Fibroblast of the conjunctiva (primary cell): ENCODE data around the gene BRSK1.
"Not testable (repeated sequence)": the region's sequence is repeated elsewhere in the genome, so short reads cannot be mapped to it uniquely, and the experiment has no call there.

ENCODE experiments used
- DNase-seq: peaks from one replicate; pipeline ENCODE4 v3.0.0-alpha.2; 2010; ENCODE audit warnings: low read depth

BRSK1 gene

GRCh38 chr19:55329791-55330190 lies 46.0 kb downstream of the BRSK1 start:
- not testable (repeated sequence) for DNase-seq

GRCh38 chr19:55333870-55334269 lies 50.1 kb downstream of the BRSK1 start:
- no peak for DNase-seq

GRCh38 chr19:55336101-55336500 lies 52.3 kb downstream of the BRSK1 start:
- DNase-seq = no peak

DNA sequence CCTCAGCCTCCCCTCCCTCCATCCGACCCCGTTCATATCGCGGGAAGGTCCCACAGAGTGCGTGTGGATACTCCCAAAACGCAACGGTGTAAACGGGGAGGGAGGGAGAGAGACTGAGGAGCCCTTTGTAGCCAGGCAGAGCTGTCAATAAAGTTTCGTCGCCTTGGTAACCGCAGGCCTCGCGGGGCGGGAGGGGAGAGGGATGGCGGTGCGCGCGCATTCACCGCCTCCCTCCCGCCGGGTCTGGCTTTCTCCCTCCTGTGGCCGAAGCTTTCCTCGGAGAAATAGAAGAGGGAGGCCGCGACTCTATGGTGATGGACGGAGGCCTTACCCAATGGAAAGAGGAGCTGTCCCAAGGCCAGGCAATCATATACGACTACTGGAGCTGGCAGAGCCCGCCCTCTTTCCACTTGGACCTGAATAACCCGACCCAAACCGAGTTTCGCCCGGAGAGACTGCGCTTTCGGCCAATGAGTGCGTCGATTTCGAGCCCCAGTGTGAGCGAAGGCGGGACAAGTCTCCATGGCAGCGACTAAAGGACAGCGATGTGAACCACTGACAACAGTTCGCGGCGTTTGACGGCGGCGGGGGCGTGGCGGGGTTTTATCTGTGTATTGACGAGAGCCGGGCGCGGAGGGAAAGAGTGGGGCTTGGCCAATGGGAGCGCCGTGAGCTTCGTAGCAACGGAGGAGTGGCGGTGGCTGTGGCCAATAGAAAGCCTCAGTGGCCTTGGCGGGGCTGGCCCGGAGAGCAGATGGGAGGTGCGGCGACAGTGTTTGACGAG lies 55.5 kb downstream of the BRSK1 start, which contains the start of gene KMT5C:
Gene KMT5C, plus strand, starts transcription at position 772 of the 784 bp plus-strand sequence. CDS start 2,061 bp downstream, outside the sequence.
- peak; percentile 100 for DNase-seq

- no peak for DNase-seq
These were observed 56.3 kb downstream of the BRSK1 start for GRCh38 chr19:55339889-55340783.

GRCh38 chr19:55340784-55341147 lies 57.0 kb downstream of the BRSK1 start:
- DNase-seq = no peak

DNA sequence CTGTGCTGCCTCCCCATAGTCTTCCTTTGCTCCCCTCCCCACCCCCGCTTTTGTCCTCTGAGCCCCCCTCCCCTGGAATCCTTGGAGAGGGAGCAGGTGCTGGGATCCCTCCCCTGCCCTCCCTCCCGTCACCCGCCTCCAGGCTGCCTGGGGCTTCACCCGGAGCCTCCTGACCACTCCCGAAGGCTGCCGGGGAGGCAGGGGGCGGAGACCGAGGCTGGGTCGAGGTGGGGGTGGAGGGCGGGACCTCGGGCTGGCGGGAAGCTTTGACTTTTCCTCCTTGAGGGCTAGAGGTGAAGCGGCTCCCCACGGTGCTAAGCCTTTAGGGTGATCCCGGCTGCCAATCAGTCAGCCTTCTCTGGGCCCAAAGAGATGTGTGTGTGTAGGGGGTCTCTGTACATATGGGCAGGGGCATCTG lies 57.4 kb downstream of the BRSK1 start:
- no peak for DNase-seq

GRCh38 chr19:55341595-55342531 lies 58.1 kb downstream of the BRSK1 start:
- no peak for DNase-seq

DNA sequence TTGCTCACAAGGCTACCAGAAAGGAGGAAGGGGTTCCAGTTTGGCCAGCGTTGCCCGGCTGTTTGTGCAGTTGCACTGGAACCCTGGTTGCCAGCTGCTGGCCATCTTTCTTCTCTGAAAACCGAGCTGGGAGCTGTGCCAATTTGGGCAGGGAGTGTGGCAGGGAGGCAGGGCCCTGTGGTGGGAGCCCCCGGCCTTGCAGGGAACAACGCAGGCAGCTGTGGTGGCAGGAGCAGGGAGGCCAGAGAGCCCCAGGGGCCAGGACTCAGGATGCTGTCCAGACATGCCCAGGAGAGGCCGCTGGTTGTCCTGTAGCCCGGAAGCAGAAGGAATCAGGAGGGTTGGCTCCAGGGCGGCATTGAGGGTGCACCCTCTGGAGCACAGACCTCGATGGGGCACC lies 60.6 kb downstream of the BRSK1 start:
- DNase-seq = no peak

GRCh38 chr19:55345101-55345817 lies 61.5 kb downstream of the BRSK1 start:
- no peak for DNase-seq

GRCh38 chr19:55345818-55346724 lies 62.3 kb downstream of the BRSK1 start:
- peak; percentile 70 for DNase-seq

GRCh38 chr19:55346725-55347441 lies 63.1 kb downstream of the BRSK1 start:
- no peak for DNase-seq

- no peak for DNase-seq
These were observed 63.7 kb downstream of the BRSK1 start for GRCh38 chr19:55347442-55348009.

- no peak for DNase-seq
These were observed 64.7 kb downstream of the BRSK1 start for GRCh38 chr19:55348317-55349034.

DNA sequence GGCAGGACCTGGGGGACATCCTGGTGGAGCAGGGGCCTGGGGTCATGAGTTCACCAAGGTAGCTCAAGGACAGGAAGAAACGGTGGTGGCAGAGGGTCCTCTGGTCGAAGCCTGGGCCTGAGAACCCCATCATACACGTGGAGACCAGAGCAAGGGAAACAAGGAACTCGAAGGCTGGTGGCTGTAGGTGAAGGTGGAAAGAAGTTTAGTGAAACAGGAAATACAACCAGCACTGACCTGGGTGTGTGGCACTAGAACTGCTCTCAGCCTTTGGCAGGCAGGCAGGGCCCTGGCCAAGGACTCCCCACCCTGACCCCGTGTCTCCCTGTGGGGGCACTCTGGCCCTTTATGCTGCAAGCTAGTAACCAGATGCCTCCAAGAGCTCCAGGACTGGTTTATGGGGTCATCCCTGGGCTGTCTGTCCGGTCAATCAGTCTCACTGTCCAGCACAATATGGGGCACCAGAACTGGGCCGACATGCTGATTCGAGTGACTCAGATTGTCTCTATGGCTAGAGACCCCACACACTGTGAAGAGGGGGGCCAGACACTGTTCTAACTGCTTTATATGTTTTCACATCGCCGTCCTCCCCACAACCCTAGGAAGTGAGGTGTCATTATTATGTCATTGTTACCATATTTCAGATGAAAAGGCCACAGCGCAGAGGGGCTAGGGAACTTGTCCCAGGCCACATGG lies 67.0 kb downstream of the BRSK1 start:
- DNase-seq = no peak

DNA sequence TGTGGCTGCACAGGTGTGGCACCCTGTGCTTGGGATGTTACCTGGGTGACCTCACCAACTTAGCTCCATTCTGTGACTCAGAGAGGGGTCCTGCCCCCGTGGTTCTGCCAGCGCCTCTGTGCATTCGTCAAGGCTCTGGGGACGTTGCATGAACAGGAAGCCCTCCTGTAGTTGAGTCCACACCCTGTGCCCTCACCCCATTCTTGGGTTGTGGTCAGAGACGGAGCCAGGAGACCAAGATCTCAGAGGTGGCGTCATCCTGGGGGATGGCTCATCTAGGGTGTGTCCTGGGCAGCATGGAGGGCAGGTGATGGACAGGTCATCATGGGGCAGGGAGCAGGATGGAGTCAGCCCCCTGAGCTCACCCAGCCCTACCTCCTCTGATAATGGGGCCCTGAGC lies 68.2 kb downstream of the BRSK1 start:
- DNase-seq = no peak

GRCh38 chr19:55352549-55353145 lies 68.8 kb downstream of the BRSK1 start:
- DNase-seq = no peak
